Measurements from ENCODE around the gene SBF2.
A peak's percentile ranks its signal among the peaks of the same experiment; 100 is the strongest.
"Not testable (repeated sequence)": the region's sequence is repeated elsewhere in the genome, so short reads cannot be mapped to it uniquely, and the experiment has no call there.

Gene SBF2

GRCh38 chr11:10002221-10002620 is 291.8 kb downstream of the SBF2 start:
- Histone ChIP-seq H3F3A (ENCODE audit: insufficient read depth, low read length) (no peaks in the 10 kb centered on the region), H3K27me3 (replicated peaks; ENCODE audit: insufficient read depth, low read length) (no peaks in the 10 kb centered on the region), H3K4me2 (ENCODE audit: low read depth, low read length) (no peak overlapping the region), H3K9me2 (replicated peaks; ENCODE audit: insufficient read depth, low read length) (no peaks in the 10 kb centered on the region), H3K36me3 (replicated peaks; ENCODE audit: insufficient read depth, low read length) (no peaks in the 10 kb centered on the region), H3K79me2 (ENCODE audit: low read length) (no peaks in the 10 kb centered on the region), H3K4me3 (ENCODE audit: low read length) (no peak overlapping the region), H4K20me1 (ENCODE audit: insufficient read depth, low read length) (no peaks in the 10 kb centered on the region), H3K9ac (ENCODE audit: low read length) (no peak overlapping the region), H3K4me1 (ENCODE audit: low read length) (no peaks in the 10 kb centered on the region), H3K27ac (ENCODE audit: low read length) (no peak overlapping the region), H2AFZ (ENCODE audit: low read length) (no peak overlapping the region), H3K9me3 (replicated peaks; ENCODE audit: insufficient read depth, low read length) (no peaks in the 10 kb centered on the region)
- no peak for TF ChIP-seq CTCF (IDR thresholded peaks at IDR 0.05; ENCODE audit: low read length)
- TF ChIP-seq EZH2phosphoT487 (IDR thresholded peaks at IDR 0.05; ENCODE audit: low read length): no peak
- no peak for TF ChIP-seq EZH2 (optimal IDR thresholded peaks at IDR 0.05; ENCODE audit: low read depth, low read length)
- no peak for DNase-seq

GRCh38 chr11:9992306-9992705 is 301.7 kb downstream of the SBF2 start:
- Histone ChIP-seq H3K36me3 (replicated peaks; ENCODE audit: insufficient read depth, low read length) (no peaks in the 10 kb centered on the region), H3K4me2 (ENCODE audit: low read depth, low read length) (no peak overlapping the region), H3K4me1 (ENCODE audit: low read length) (no peaks in the 10 kb centered on the region), H3K9ac (ENCODE audit: low read length) (no peak overlapping the region), H3K79me2 (ENCODE audit: low read length) (no peaks in the 10 kb centered on the region), H2AFZ (ENCODE audit: low read length) (no peak overlapping the region), H4K20me1 (ENCODE audit: insufficient read depth, low read length) (no peaks in the 10 kb centered on the region), H3K4me3 (ENCODE audit: low read length) (no peak overlapping the region), H3K27ac (ENCODE audit: low read length) (no peak overlapping the region), H3K9me2 (replicated peaks; ENCODE audit: insufficient read depth, low read length) (no peaks in the 10 kb centered on the region), H3K27me3 (replicated peaks; ENCODE audit: insufficient read depth, low read length) (no peaks in the 10 kb centered on the region), H3F3A (ENCODE audit: insufficient read depth, low read length) (peaks cover 3% of the 10 kb centered on the region; the same call in 1 of the 2 replicates), H3K9me3 (replicated peaks; ENCODE audit: insufficient read depth, low read length) (no peaks in the 10 kb centered on the region)
- DNase-seq: no peak
- TF ChIP-seq CTCF (IDR thresholded peaks at IDR 0.05; ENCODE audit: low read length) (no peak), EZH2 (optimal IDR thresholded peaks at IDR 0.05; ENCODE audit: low read depth, low read length) (no peak), EZH2phosphoT487 (IDR thresholded peaks at IDR 0.05; ENCODE audit: low read length) (no peak)

GRCh38 chr11:9990221-9990973 is 303.6 kb downstream of the SBF2 start:
- Histone ChIP-seq H3K36me3 (replicated peaks; ENCODE audit: insufficient read depth, low read length) (no peaks in the 10 kb centered on the region), H3K4me2 (ENCODE audit: low read depth, low read length) (no peak overlapping the region), H3K9ac (ENCODE audit: low read length) (no peak overlapping the region), H3K27me3 (replicated peaks; ENCODE audit: insufficient read depth, low read length) (no peaks in the 10 kb centered on the region), H3K79me2 (ENCODE audit: low read length) (no peaks in the 10 kb centered on the region), H2AFZ (ENCODE audit: low read length) (no peak overlapping the region), H3K4me1 (ENCODE audit: low read length) (no peaks in the 10 kb centered on the region), H3K9me2 (replicated peaks; ENCODE audit: insufficient read depth, low read length) (no peaks in the 10 kb centered on the region), H4K20me1 (ENCODE audit: insufficient read depth, low read length) (no peaks in the 10 kb centered on the region), H3K27ac (ENCODE audit: low read length) (no peak overlapping the region), H3F3A (ENCODE audit: insufficient read depth, low read length) (peaks cover 3% of the 10 kb centered on the region; the same call in 1 of the 2 replicates), H3K4me3 (ENCODE audit: low read length) (no peak overlapping the region), H3K9me3 (replicated peaks; ENCODE audit: insufficient read depth, low read length) (no peaks in the 10 kb centered on the region)
- DNase-seq: no peak
- TF ChIP-seq EZH2 (optimal IDR thresholded peaks at IDR 0.05; ENCODE audit: low read depth, low read length): no peak
- TF ChIP-seq EZH2phosphoT487 (IDR thresholded peaks at IDR 0.05; ENCODE audit: low read length): no peak
- no peak for TF ChIP-seq CTCF (IDR thresholded peaks at IDR 0.05; ENCODE audit: low read length)

- not testable (repeated sequence) for H3F3A ChIP-seq (ENCODE audit: insufficient read depth, low read length); H3K9me2 ChIP-seq (replicated peaks; ENCODE audit: insufficient read depth, low read length); H4K20me1 ChIP-seq (ENCODE audit: insufficient read depth, low read length); H3K9ac ChIP-seq (ENCODE audit: low read length); H3K9me3 ChIP-seq (replicated peaks; ENCODE audit: insufficient read depth, low read length); H3K36me3 ChIP-seq (replicated peaks; ENCODE audit: insufficient read depth, low read length); H3K27me3 ChIP-seq (replicated peaks; ENCODE audit: insufficient read depth, low read length); H3K4me1 ChIP-seq (ENCODE audit: low read length); H2AFZ ChIP-seq (ENCODE audit: low read length); H3K79me2 ChIP-seq (ENCODE audit: low read length); H3K27ac ChIP-seq (ENCODE audit: low read length); H3K4me3 ChIP-seq (ENCODE audit: low read length); DNase-seq
- peak overlapping the region; percentile 16; the same call in 1 of the 2 replicates for H3K4me2 ChIP-seq (ENCODE audit: low read depth, low read length)
Observed at GRCh38 chr11:9987303-9987702, 306.7 kb downstream of the SBF2 start.
